ENCODE data around the gene MRPS25. TPM values are rescaled to one million over a fixed set of nuclear protein-coding genes. Genes with fewer than 3 reads are reported as not detected.

The MRPS25 gene
- total and polyA plus RNA-seq, 2 donors (not counting 3 experiments of a cell fraction or from before 2014, with no cell fraction given) = 32.5 to 68.7 TPM

DNA sequence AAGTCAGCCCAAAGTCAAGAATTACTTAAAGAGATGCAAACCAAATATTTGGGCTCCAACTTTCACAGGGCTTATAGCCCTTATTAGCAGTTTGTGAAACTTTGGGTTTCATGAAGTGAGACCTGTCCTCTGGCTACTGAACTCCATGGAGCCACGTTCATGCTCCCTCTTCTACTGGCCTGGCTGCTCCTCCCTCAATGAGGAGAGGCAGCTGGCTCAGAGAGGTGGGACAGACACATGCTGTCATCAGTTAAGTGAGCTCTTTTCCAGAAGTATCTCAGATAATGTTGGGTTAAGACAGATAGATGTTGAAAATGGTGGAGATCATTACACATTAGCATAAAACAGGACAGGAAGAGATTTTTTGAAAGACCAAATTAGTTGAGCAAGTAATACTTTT, 19.4 kb downstream of the MRPS25 start:
- peaks cover 36% of the 10 kb centered on the region for H3K4me1 ChIP-seq (ENCODE audit: control insufficient read depth, extremely low read depth, insufficient read depth, low read length)
- ChIA-PET CTCF (no interaction called here), POLR2A (no interaction called here)
- dilution Hi-C loops (cut with MboI; ENCODE audit: extremely low pct_ligation_motif_present, low sequenced_read_pairs) (no loop called here), intact Hi-C loops (cut with micrococcal nuclease) (loop anchor here (2.0 to 10.0 kb wide), 2 partner anchors 97 to 241 kb away; no protein-coding TSS in a partner anchor)
- FAIRE-seq (no peak), DNase-seq (ENCODE audit: low read depth, low spot score) (no peak)
- no peaks in the 10 kb centered on the region for H3K27me3 ChIP-seq (ENCODE audit: control insufficient read depth in 2 of 2, insufficient read depth in 2 of 2, low read length in 2 of 2)
- peaks cover 24 to 27% of the 10 kb centered on the region in 2 experiments for H3K36me3 ChIP-seq (ENCODE audit: control insufficient read depth in 2 of 2, extremely low read depth in 1 of 2, insufficient read depth in 2 of 2, low read length in 2 of 2)
- TF ChIP-seq, protein P1, sequence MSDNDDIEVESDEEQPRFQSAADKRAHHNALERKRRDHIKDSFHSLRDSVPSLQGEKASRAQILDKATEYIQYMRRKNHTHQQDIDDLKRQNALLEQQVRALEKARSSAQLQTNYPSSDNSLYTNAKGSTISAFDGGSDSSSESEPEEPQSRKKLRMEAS (IDR thresholded peaks at IDR 0.05; ENCODE audit: insufficient read depth, insufficient read length) = no peak
- TF ChIP-seq EZH2 (IDR thresholded peaks at IDR 0.05; ENCODE audit: borderline replicate concordance, low read depth, low read length, severe bottlenecking) (no peak), FOS (IDR thresholded peaks at IDR 0.05; ENCODE audit: borderline replicate concordance, insufficient read depth, low read length) (no peak), MYC (IDR thresholded peaks at IDR 0.05; ENCODE audit: low read depth, low read length) (no peak), POLR2A (IDR thresholded peaks at IDR 0.05; ENCODE audit: low read depth, low read length) (no peak), POLR2AphosphoS5 (IDR thresholded peaks at IDR 0.05; ENCODE audit: insufficient read depth, low read depth, low read length) (no peak), JUN (IDR thresholded peaks at IDR 0.05; ENCODE audit: borderline replicate concordance, insufficient read depth, insufficient read length, low read depth) (no peak), GATA2 (IDR thresholded peaks at IDR 0.05; ENCODE audit: insufficient read depth, insufficient read length, low read depth, low read length) (no peak)
- TF ChIP-seq, protein P2, sequence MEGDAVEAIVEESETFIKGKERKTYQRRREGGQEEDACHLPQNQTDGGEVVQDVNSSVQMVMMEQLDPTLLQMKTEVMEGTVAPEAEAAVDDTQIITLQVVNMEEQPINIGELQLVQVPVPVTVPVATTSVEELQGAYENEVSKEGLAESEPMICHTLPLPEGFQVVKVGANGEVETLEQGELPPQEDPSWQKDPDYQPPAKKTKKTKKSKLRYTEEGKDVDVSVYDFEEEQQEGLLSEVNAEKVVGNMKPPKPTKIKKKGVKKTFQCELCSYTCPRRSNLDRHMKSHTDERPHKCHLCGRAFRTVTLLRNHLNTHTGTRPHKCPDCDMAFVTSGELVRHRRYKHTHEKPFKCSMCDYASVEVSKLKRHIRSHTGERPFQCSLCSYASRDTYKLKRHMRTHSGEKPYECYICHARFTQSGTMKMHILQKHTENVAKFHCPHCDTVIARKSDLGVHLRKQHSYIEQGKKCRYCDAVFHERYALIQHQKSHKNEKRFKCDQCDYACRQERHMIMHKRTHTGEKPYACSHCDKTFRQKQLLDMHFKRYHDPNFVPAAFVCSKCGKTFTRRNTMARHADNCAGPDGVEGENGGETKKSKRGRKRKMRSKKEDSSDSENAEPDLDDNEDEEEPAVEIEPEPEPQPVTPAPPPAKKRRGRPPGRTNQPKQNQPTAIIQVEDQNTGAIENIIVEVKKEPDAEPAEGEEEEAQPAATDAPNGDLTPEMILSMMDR (IDR thresholded peaks at IDR 0.05; ENCODE audit: extremely low read depth in 1 of 2, insufficient read depth in 1 of 2, low read depth in 1 of 2, low read length in 2 of 2) = no peak
- H3K79me2 ChIP-seq (ENCODE audit: control insufficient read depth, insufficient read depth, low read length) = peaks cover 19% of the 10 kb centered on the region
- H3K4me3 ChIP-seq (replicated peaks in 1 of 3; ENCODE audit: insufficient read depth in 1 of 3, low read depth in 1 of 3, low read length in 3 of 3) = no peak overlapping the region
- H2AFZ ChIP-seq (ENCODE audit: low read depth, low read length) = no peak overlapping the region
- BruUV-seq (replicated peaks) = no TSS peak
- H3K9ac ChIP-seq (replicated peaks; ENCODE audit: extremely low read depth, insufficient read depth, low read length) = no peak overlapping the region
- H3K27ac ChIP-seq (ENCODE audit: insufficient read depth, low read depth, low read length) = no peak overlapping the region
- no peaks in the 10 kb centered on the region for H3K9me3 ChIP-seq (replicated peaks; ENCODE audit: control insufficient read depth, insufficient read depth, low read length)
- H3K9me1 ChIP-seq (replicated peaks; ENCODE audit: control insufficient read depth, extremely low read depth, insufficient read depth, low read length) = no peaks in the 10 kb centered on the region
- H3K4me2 ChIP-seq (ENCODE audit: insufficient read depth, low read length) = no peak overlapping the region
- no peaks in the 10 kb centered on the region for H4K20me1 ChIP-seq (replicated peaks; ENCODE audit: control insufficient read depth, extremely low read depth, insufficient read depth, low read length)

Data from endothelial cell of umbilical vein (primary cell).